Renal pelvis (tissue), 4 donors: ENCODE results near the gene PGLYRP1. TPM values are rescaled to one million over a fixed set of nuclear protein-coding genes. Genes with fewer than 3 reads are reported as not detected.

Experiments used
- DNase-seq: peaks from one replicate; pipeline ENCODE4 v3.0.0-alpha.2; 2013
- polyA plus RNA-seq, 3 donors: library from polyadenylated mRNA; unstranded; fragments of 120-200 nt; gene quantifications; one replicate each; pipeline ENCODE4 v1.2.1, GENCODE V29; 2013; ENCODE audit not compliant: insufficient read length in 3 of 3

The PGLYRP1 gene
- polyA plus RNA-seq, 3 donors, result 0.78 to 1.1 (median 0.84) TPM

GRCh38 chr19:45969676-45970075 is 53.2 kb downstream of the PGLYRP1 start:
- no peak for DNase-seq

Other genes with a start within 250 kb of the PGLYRP1 start
- 10 to 100 TPM; 48.6 to 70.8 (median 64.3) TPM for gene DMPK, start 240.6 kb downstream of the PGLYRP1 start, polyA plus RNA-seq
- gene DMWD, start 230.2 kb downstream of the PGLYRP1 start, polyA plus RNA-seq, result 10 to 100 TPM; 36.1 to 47.1 (median 41.3) TPM
- gene RSPH6A, start 207.7 kb downstream of the PGLYRP1 start, polyA plus RNA-seq, result not detected
- gene SYMPK, start 159.9 kb downstream of the PGLYRP1 start, polyA plus RNA-seq, result 10 to 100 TPM; 60.4 to 72.1 (median 66.5) TPM
- gene FOXA3, start 158.7 kb downstream of the PGLYRP1 start, polyA plus RNA-seq, result under 1 TPM; 0.15 to 0.26 (median 0.21) TPM
- 10 to 100 TPM; 20.3 to 32.8 (median 27.2) TPM for gene IRF2BP1, start 136.9 kb downstream of the PGLYRP1 start, polyA plus RNA-seq
- 1 to 10 TPM; 4.9 to 6.5 (median 5.7) TPM for gene MYPOP, start 120.4 kb downstream of the PGLYRP1 start, polyA plus RNA-seq
- not detected for gene NANOS2, start 108.3 kb downstream of the PGLYRP1 start, polyA plus RNA-seq
- gene NOVA2, start 49.2 kb downstream of the PGLYRP1 start, polyA plus RNA-seq, result 1 to 10 TPM; 3.6 to 5.3 (median 4.4) TPM
- 10 to 100 TPM; 13.8 to 14.8 (median 14.1) TPM for gene CCDC61, start 27.6 kb downstream of the PGLYRP1 start, polyA plus RNA-seq
- gene IGFL4, start 17.9 kb upstream of the PGLYRP1 start, polyA plus RNA-seq, result 1 to 10 TPM in 1 of 3 donors, under 1 TPM in 2; 0.28 to 1.3 (median 0.97) TPM
- gene IGFL3, start 101.6 kb upstream of the PGLYRP1 start, polyA plus RNA-seq, result not detected
- under 1 TPM in 2 of 3 donors, not detected in 1; 0.12 to 0.18 TPM for gene IGFL2, start 125.2 kb upstream of the PGLYRP1 start, polyA plus RNA-seq
- not detected for gene IGFL1, start 206.7 kb upstream of the PGLYRP1 start, polyA plus RNA-seq